Loucy (cell line): Measurements from ENCODE around the gene RAB15.

Source experiments
- EZH2phosphoT487 ChIP-seq: fragments of 200-600 bp; IDR thresholded peaks from 2 replicates; pipeline ENCODE4 v1.6.1; 2018; ENCODE audit warnings: antibody characterized with exemption, mild to moderate bottlenecking, moderate library complexity, borderline replicate concordance
- TF ChIP-seq, protein P1 (sequence below): fragments of 200-600 bp; sonication (generic); conservative IDR thresholded peaks from 2 replicates; pipeline ENCODE4 v1.5.1; 2014; ENCODE audit warnings: mild to moderate bottlenecking, antibody characterized with exemption, low read length

- TF ChIP-seq, protein P1, sequence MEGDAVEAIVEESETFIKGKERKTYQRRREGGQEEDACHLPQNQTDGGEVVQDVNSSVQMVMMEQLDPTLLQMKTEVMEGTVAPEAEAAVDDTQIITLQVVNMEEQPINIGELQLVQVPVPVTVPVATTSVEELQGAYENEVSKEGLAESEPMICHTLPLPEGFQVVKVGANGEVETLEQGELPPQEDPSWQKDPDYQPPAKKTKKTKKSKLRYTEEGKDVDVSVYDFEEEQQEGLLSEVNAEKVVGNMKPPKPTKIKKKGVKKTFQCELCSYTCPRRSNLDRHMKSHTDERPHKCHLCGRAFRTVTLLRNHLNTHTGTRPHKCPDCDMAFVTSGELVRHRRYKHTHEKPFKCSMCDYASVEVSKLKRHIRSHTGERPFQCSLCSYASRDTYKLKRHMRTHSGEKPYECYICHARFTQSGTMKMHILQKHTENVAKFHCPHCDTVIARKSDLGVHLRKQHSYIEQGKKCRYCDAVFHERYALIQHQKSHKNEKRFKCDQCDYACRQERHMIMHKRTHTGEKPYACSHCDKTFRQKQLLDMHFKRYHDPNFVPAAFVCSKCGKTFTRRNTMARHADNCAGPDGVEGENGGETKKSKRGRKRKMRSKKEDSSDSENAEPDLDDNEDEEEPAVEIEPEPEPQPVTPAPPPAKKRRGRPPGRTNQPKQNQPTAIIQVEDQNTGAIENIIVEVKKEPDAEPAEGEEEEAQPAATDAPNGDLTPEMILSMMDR = peak; percentile 46
- no peak for TF ChIP-seq EZH2phosphoT487
Measured at GRCh38 chr14:64963611-64964010, 8.5 kb downstream of the RAB15 start.
